Endothelial cell of umbilical vein (primary cell): ENCODE results near the gene C1orf226. TPM values are rescaled to one million over a fixed set of nuclear protein-coding genes. Genes with fewer than 3 reads are reported as not detected.

ENCODE experiments used
- BruUV-seq: library from RNA; stranded (reverse); fragments of 400-500 nt; replicated peaks from 2 replicates; lab custom pipeline; 2021; lab: Mats Ljungman, UMichigan
- CTCF ChIA-PET: fragments of 300-600, 350-600 bp; sonication (Branson Sonifier 250); formaldehyde crosslinking; loops from one replicate; lab custom pipeline; 2021; ENCODE audit warnings: antibody characterized with exemption, inconsistent platforms; lab: Charles Lee
- POLR2A ChIA-PET: fragments of 300-600, 350-600 bp; sonication (Branson Sonifier 250); formaldehyde crosslinking; loops from one replicate; lab custom pipeline; 2021; ENCODE audit warnings: antibody characterized with exemption, inconsistent platforms; lab: Charles Lee
- DNase-seq: peaks from one replicate; pipeline ENCODE4 v3.0.0-alpha.2; 2011; ENCODE audit warnings: low read depth, low spot score
- FAIRE-seq: peaks from 2 replicates; lab custom pipeline; 2011; peaks lifted over from hg19 to GRCh38; lab: Jason Lieb, UNC
- H2AFZ ChIP-seq: 2 replicates; pipeline ENCODE4 v1.6.0; 2012; ENCODE audit warnings: low read depth, low read length, control low read depth, inconsistent platforms
- H3K27ac ChIP-seq: 2 replicates; pipeline ENCODE4 v1.5.1; 2011; ENCODE audit warnings: low read depth, mild to moderate bottlenecking, control low read depth, low read length, moderate library complexity; ENCODE audit not compliant: insufficient read depth
- H3K27me3 ChIP-seq, 2 experiments: 2 replicates each; pipeline versions ENCODE4 v1.6.0 to v1.6.1; 2011; ENCODE audit warnings: low read length in 2 of 2, mixed read lengths in 1 of 2; ENCODE audit not compliant: control insufficient read depth in 2 of 2, insufficient read depth in 2 of 2
- H3K36me3 ChIP-seq, 2 experiments: 2 replicates in 1 of 2; 3 replicates in 1 of 2; pipeline ENCODE4 v1.5.1; 2011; ENCODE audit warnings: low read length in 2 of 2, mild to moderate bottlenecking in 1 of 2, moderate library complexity in 1 of 2; ENCODE audit not compliant: control insufficient read depth in 2 of 2, insufficient read depth in 2 of 2; ENCODE audit errors: extremely low read depth in 1 of 2
- H3K4me1 ChIP-seq: 3 replicates; pipeline ENCODE4 v1.5.1; 2011; ENCODE audit warnings: mild to moderate bottlenecking, low read length; ENCODE audit not compliant: control insufficient read depth, insufficient read depth; ENCODE audit errors: extremely low read depth
- H3K4me2 ChIP-seq: 2 replicates; pipeline ENCODE4 v1.6.1; 2011; ENCODE audit warnings: low read length, control low read depth, mixed read lengths; ENCODE audit not compliant: insufficient read depth
- H3K4me3 ChIP-seq, 3 experiments: fragments of 200-600 bp in 1 of 3; sonication (generic), shearing (Covaris generic) in 1 of 3; replicated peaks in 1 of 3; 2 replicates each; pipeline ENCODE4 v1.5.1; 2011 to 2016; ENCODE audit warnings: control low read depth in 3 of 3, low read length in 3 of 3, mild to moderate bottlenecking in 2 of 3, inconsistent platforms in 1 of 3, low read depth in 1 of 3, moderate library complexity in 1 of 3; ENCODE audit not compliant: insufficient read depth in 1 of 3
- H3K79me2 ChIP-seq: 2 replicates; pipeline ENCODE4 v1.6.0; 2012; ENCODE audit warnings: low read length, inconsistent platforms; ENCODE audit not compliant: control insufficient read depth, insufficient read depth
- H3K9ac ChIP-seq: replicated peaks from 2 replicates; pipeline ENCODE3; 2011; ENCODE audit warnings: low read length, control low read depth; ENCODE audit not compliant: insufficient read depth; ENCODE audit errors: extremely low read depth
- H3K9me1 ChIP-seq: replicated peaks from 3 replicates; pipeline ENCODE4 v1.6.0; 2011; ENCODE audit warnings: mild to moderate bottlenecking, low read length; ENCODE audit not compliant: control insufficient read depth, insufficient read depth; ENCODE audit errors: extremely low read depth
- H3K9me3 ChIP-seq: replicated peaks from 2 replicates; pipeline ENCODE4 v1.5.1; 2012; ENCODE audit warnings: low read length, inconsistent platforms; ENCODE audit not compliant: control insufficient read depth, insufficient read depth
- H4K20me1 ChIP-seq: replicated peaks from 2 replicates; pipeline ENCODE3; 2011; ENCODE audit warnings: mild to moderate bottlenecking, low read length; ENCODE audit not compliant: control insufficient read depth, insufficient read depth; ENCODE audit errors: extremely low read depth
- CTCF ChIP-seq, 2 donors: IDR thresholded peaks; 1 replicate in 1 of 2; 2 replicates in 1 of 2; pipeline ENCODE4 v1.5.1; 2011; ENCODE audit warnings: low read length in 2 of 2, mild to moderate bottlenecking in 2 of 2, moderate library complexity in 2 of 2, control low read depth in 1 of 2, inconsistent platforms in 1 of 2, low read depth in 1 of 2; ENCODE audit not compliant: insufficient read depth in 1 of 2; ENCODE audit errors: extremely low read depth in 1 of 2
- EZH2 ChIP-seq: IDR thresholded peaks from 2 replicates; pipeline ENCODE4 v1.6.1; 2012; ENCODE audit warnings: borderline replicate concordance, low read depth, mild to moderate bottlenecking, moderate library complexity, low read length, inconsistent platforms; ENCODE audit not compliant: severe bottlenecking
- FOS ChIP-seq: IDR thresholded peaks from 2 replicates; pipeline ENCODE4 v1.6.1; 2011; ENCODE audit warnings: mild to moderate bottlenecking, low read length, moderate library complexity, borderline replicate concordance; ENCODE audit not compliant: insufficient read depth
- GATA2 ChIP-seq: IDR thresholded peaks from 2 replicates; pipeline ENCODE4 v1.7.0; 2011; ENCODE audit warnings: low read depth, mild to moderate bottlenecking, moderate library complexity, mixed read lengths, low read length; ENCODE audit not compliant: insufficient read length, insufficient read depth
- JUN ChIP-seq: IDR thresholded peaks from 2 replicates; pipeline ENCODE4 v1.6.1; 2011; ENCODE audit warnings: borderline replicate concordance, low read depth; ENCODE audit not compliant: insufficient read length, insufficient read depth
- MAX ChIP-seq: IDR thresholded peaks from 2 replicates; pipeline ENCODE4 v1.6.1; 2011; ENCODE audit not compliant: insufficient read depth, insufficient read length
- MYC ChIP-seq: IDR thresholded peaks from one replicate; pipeline ENCODE4 v1.6.1; 2011; ENCODE audit warnings: mild to moderate bottlenecking, low read depth, low read length
- POLR2A ChIP-seq: IDR thresholded peaks from 2 replicates; pipeline ENCODE4 v1.6.1; 2012; ENCODE audit warnings: low read depth, mild to moderate bottlenecking, control low read depth, low read length
- POLR2AphosphoS5 ChIP-seq: IDR thresholded peaks from 2 replicates; pipeline ENCODE4 v1.6.1; 2012; ENCODE audit warnings: low read depth, mild to moderate bottlenecking, control low read depth, low read length, moderate library complexity; ENCODE audit not compliant: insufficient read depth
- dilution Hi-C: fragments of 300-500 bp; cut with MboI; formaldehyde crosslinking; loops from one replicate; pipeline ENCODE4 v1.15.0; 2019; ENCODE audit warnings: low sequenced_read_pairs; ENCODE audit not compliant: extremely low pct_ligation_motif_present
- intact Hi-C: fragments of 100-400 bp; cut with micrococcal nuclease; formaldehyde crosslinking; loops from one replicate; pipeline ENCODE4 v1.10.0; 2022
- polyA plus RNA-seq, 4 experiments: library from polyadenylated mRNA; depleted of rRNA in 3 of 4; stranded (reverse) in 3 of 4; unstranded in 1 of 4; fragments of >200 nt; gene quantifications; 2 replicates each; pipeline versions ENCODE4 v1.2.1 to v1.2.3, GENCODE V29; 2011 to 2012; ENCODE audit warnings: missing spikeins in 1 of 4
- total RNA-seq: library from RNA; stranded (reverse); gene quantifications from 2 replicates; pipeline ENCODE4 v1.2.3, GENCODE V29; 2021

C1orf226 gene
- total and polyA plus RNA-seq, 2 donors (not counting 3 experiments of a cell fraction or from before 2014, with no cell fraction given), result 2.5 to 4.2 TPM

GRCh38 chr1:162422662-162423375, 41.3 kb downstream of the C1orf226 start:
- DNase-seq, result no peak
- H3K9ac ChIP-seq, result no peak overlapping the region
- H3K27me3 ChIP-seq, result no peaks in the 10 kb centered on the region
- H3K9me1 ChIP-seq, result no peaks in the 10 kb centered on the region
- FAIRE-seq, result no peak
- H3K36me3 ChIP-seq, result no peaks in the 10 kb centered on the region
- H4K20me1 ChIP-seq, result no peaks in the 10 kb centered on the region
- no peaks in the 10 kb centered on the region for H3K4me1 ChIP-seq
- H2AFZ ChIP-seq, result no peak overlapping the region
- ChIA-PET POLR2A (no interaction called here), CTCF (no interaction called here)
- TF ChIP-seq EZH2 (no peak), MYC (no peak), POLR2AphosphoS5 (no peak), GATA2 (no peak), FOS (no peak), CTCF (IDR thresholded peaks at IDR 0.05; ENCODE audit: extremely low read depth in 1 of 2, insufficient read depth in 1 of 2, low read depth in 1 of 2, low read length in 2 of 2) (no peak), MAX (no peak), JUN (no peak), POLR2A (no peak)
- BruUV-seq, result no TSS peak
- H3K4me3 ChIP-seq, result no peak overlapping the region
- H3K9me3 ChIP-seq, result no peaks in the 10 kb centered on the region
- H3K4me2 ChIP-seq, result no peak overlapping the region
- H3K79me2 ChIP-seq, result no peaks in the 10 kb centered on the region
- dilution Hi-C loops (no loop called here), intact Hi-C loops (no loop called here)
- no peak overlapping the region for H3K27ac ChIP-seq
